Mucosa of descending colon (tissue), 3 donors: ENCODE data around the gene PYGO1. TPM values are rescaled to one million over a fixed set of nuclear protein-coding genes. Genes with fewer than 3 reads are reported as not detected.

Experiments used
- ATAC-seq: fragments of 200-7000 bp; cut with Tn5 transposase; one replicate; pipeline ENCODE4 v1.9.1; 2020; ENCODE audit warnings: mild to moderate bottlenecking, moderate library complexity
- DNase-seq, 3 donors: peaks; one replicate each; pipeline ENCODE4 v3.0.0-alpha.2; 2020
- H3K36me3 ChIP-seq: fragments of 200-600 bp; one replicate; pipeline ENCODE4 v1.8.0; 2021; ENCODE audit warnings: low read depth, mild to moderate bottlenecking
- H3K4me1 ChIP-seq: fragments of 200-600 bp; one replicate; pipeline ENCODE4 v1.8.0; 2021; ENCODE audit warnings: low read depth, mild to moderate bottlenecking
- H3K4me3 ChIP-seq: fragments of 200-600 bp; one replicate; pipeline ENCODE4 v1.8.0; 2021; ENCODE audit warnings: mild to moderate bottlenecking
- H3K9me3 ChIP-seq: fragments of 200-600 bp; one replicate; pipeline ENCODE4 v1.8.0; 2021; ENCODE audit warnings: mild to moderate bottlenecking
- intact Hi-C, 2 donors: fragments of 100-400 bp; cut with DNase I in 1 of 2; cut with micrococcal nuclease in 1 of 2; formaldehyde crosslinking; loops; one replicate each; pipeline versions ENCODE4 v1.11.0 to v1.11.1; 2022; cut with DNase I, micrococcal nuclease
- total RNA-seq, 3 donors: library from RNA; stranded (reverse); fragmentation: NEBNext Ultra II Directional in 2 of 3; extraction: Animal tissue kit (Norgen Biotek cat#: 25700) in 2 of 3; gene quantifications; one replicate each; pipeline versions ENCODE4 v1.2.1 to v1.2.4, GENCODE V29; 2021 to 2023
- TF ChIP-seq, protein P1 (sequence below): fragments of 200-600 bp; IDR thresholded peaks from one replicate; pipeline ENCODE4 v1.8.0; 2022; ENCODE audit warnings: antibody characterized with exemption, mild to moderate bottlenecking
- donor health status: DM: no; HTN: no; CAD: no; lungs with moderate emphysema.
- donor health status: DM: no; HTN: no; CAD: no.
- donor health status: DM: no; HTN: yes; CAD: no.

Gene PYGO1
- total RNA-seq, 3 donors from 2014 or later = 1.0 to 21.3 (median 1.6) TPM

DNA sequence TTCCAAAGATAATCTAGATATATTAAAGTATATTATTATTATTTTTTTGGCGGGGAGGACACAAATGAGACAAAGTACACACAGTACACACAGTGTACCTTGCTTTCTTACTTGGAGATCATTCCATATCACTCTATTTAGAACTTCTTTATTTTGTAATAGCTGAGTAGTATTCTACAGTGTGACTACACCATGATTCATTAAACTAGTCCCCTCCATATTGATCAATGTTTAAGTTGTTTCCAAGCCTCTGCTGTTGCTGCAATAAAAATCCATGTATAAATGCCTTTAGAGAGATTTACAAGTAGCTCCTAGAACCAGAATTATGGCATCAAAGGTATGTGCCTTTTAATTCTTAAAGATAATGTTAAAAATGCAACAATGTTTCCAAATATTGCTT lies 38.8 kb downstream of the PYGO1 start:
- DNase-seq (no peak), ATAC-seq (no peak)
- intact Hi-C loops = no loop called here
- no peaks in the 10 kb centered on the region for H3K4me1 ChIP-seq
- no peaks in the 10 kb centered on the region for H3K9me3 ChIP-seq
- no peak overlapping the region for H3K4me3 ChIP-seq
- no peaks in the 10 kb centered on the region for H3K36me3 ChIP-seq
- TF ChIP-seq, protein P1, sequence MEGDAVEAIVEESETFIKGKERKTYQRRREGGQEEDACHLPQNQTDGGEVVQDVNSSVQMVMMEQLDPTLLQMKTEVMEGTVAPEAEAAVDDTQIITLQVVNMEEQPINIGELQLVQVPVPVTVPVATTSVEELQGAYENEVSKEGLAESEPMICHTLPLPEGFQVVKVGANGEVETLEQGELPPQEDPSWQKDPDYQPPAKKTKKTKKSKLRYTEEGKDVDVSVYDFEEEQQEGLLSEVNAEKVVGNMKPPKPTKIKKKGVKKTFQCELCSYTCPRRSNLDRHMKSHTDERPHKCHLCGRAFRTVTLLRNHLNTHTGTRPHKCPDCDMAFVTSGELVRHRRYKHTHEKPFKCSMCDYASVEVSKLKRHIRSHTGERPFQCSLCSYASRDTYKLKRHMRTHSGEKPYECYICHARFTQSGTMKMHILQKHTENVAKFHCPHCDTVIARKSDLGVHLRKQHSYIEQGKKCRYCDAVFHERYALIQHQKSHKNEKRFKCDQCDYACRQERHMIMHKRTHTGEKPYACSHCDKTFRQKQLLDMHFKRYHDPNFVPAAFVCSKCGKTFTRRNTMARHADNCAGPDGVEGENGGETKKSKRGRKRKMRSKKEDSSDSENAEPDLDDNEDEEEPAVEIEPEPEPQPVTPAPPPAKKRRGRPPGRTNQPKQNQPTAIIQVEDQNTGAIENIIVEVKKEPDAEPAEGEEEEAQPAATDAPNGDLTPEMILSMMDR = no peak

DNA sequence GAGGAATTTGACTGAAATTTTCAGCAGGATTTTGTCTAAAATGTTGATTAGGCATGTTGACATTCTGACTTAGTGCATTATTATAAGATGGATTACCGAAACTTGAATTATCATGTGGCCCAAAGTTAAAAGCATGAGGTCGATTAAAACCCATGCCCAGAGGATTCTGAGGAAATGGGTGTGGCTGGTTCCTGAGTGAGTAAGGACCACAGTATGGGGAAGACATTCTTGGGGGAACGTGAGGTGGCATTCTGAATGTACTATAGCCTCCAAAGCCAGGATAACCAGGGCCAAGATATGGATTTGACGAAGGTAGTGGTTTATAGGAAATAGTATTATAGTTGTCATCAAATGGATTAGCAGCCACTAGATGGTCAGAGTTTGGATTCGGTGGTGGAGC lies 41.4 kb downstream of the PYGO1 start:
- no peak for DNase-seq
- Histone ChIP-seq H3K9me3 (no peaks in the 10 kb centered on the region), H3K36me3 (no peaks in the 10 kb centered on the region), H3K4me1 (no peaks in the 10 kb centered on the region), H3K4me3 (no peak overlapping the region)
- TF ChIP-seq, protein P1 = no peak
- intact Hi-C loops = no loop called here
- ATAC-seq = no peak

DNA sequence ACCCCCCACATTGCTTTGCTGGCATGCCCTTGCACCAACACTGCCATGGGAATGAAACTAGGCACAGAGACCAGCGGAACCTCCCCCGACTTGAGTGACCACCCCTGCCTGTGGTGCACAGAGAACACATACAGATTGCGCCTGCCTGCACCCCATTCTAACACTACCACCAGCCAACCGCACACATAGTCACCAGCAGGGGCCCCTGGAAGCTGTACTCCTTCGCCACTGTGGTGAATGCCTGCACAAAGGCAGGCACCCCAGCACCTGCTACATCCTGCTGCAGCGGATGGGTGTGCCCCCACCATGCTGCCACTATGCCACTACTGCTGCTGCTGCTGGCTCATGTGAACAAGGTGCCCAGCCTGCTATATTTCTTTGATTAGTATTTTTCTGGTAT lies 52.7 kb downstream of the PYGO1 start:
- no peaks in the 10 kb centered on the region for H3K9me3 ChIP-seq
- ATAC-seq = no peak

DNA sequence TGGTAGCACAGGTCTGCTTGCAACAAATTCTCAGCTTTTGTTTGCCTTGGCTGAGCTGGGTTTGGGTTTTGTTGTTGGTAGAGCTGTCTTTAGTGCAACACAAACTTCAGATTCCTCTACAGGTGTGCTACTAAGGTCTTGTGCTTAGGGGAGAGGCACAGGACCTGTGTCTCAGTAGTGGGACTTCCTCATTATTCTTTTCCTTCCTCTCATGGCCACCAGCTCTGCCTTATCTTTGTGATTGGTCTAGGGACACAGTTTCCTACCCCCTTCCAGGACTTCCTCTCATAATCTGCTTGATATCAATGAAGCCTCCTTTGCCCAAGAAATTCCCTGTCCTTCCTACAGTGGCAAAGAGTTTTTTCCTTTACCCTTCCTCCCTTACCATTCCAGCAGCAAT lies 55.2 kb downstream of the PYGO1 start:
- Histone ChIP-seq H3K36me3 (no peaks in the 10 kb centered on the region), H3K9me3 (no peaks in the 10 kb centered on the region), H3K4me1 (no peaks in the 10 kb centered on the region), H3K4me3 (no peak overlapping the region)
- DNase-seq (no peak), ATAC-seq (no peak)
- TF ChIP-seq, protein P1 = no peak
- intact Hi-C loops = no loop called here

More for the DNA sequence above, 52.7 kb downstream of the PYGO1 start:
- intact Hi-C loops = no loop called here
- Histone ChIP-seq H3K4me3 (no peak overlapping the region), H3K36me3 (no peaks in the 10 kb centered on the region), H3K4me1 (no peaks in the 10 kb centered on the region)
- TF ChIP-seq, protein P1 = no peak
- no peak for DNase-seq

DNA sequence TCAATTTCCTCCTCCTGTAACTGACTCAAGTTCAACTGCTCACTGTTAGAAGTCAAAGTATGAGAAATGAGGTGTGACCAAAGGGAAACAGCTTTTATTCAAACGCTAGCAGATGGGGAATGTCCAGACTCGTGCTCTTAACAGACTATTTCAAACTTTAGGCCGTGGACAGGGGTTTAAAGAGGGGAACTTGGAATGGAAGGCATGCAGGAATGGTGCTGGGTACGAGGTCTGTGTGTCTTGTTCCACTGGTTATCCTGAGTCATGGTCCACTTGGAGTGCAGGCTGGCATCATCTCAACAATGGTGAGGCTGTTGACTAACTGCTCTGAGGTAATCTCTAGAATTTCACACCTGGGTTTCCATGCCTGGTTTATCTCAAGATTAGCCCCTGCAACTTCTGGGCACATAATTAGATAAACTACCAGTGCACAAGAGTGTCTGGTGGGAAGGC lies 57.3 kb downstream of the PYGO1 start:
- no peaks in the 10 kb centered on the region for H3K4me1 ChIP-seq
- no peak overlapping the region for H3K4me3 ChIP-seq
- intact Hi-C loops = no loop called here
- DNase-seq (no peak), ATAC-seq (no peak)
- no peaks in the 10 kb centered on the region for H3K9me3 ChIP-seq
- H3K36me3 ChIP-seq = no peaks in the 10 kb centered on the region
- TF ChIP-seq, protein P1 = no peak

DNA sequence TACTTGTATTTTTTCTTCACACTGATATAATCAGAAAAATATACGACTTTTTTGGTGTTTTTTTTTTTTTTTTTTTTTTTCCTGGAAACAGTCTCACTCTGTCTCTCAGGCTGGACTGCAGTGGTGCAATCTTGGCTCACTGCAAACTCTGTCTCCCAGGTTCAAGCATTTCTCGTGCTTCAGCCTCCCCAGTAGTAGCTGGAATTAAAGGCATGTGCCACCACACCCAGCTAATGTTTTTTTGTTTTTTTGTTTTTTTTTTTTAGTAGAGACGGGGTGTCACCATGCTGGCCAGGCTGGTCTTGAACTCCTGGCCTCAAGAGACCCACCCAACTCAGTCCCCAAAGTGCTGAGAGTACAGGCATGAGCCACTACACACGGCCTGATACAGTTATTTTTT lies 59.3 kb downstream of the PYGO1 start:
- H3K36me3 ChIP-seq = no peaks in the 10 kb centered on the region
- H3K9me3 ChIP-seq = no peaks in the 10 kb centered on the region
- TF ChIP-seq, protein P1 = no peak
- intact Hi-C loops = loop anchor here in 1 of 2 donors (5.0 kb wide), 1 partner anchor 113 kb away; no protein-coding TSS in a partner anchor
- H3K4me3 ChIP-seq = no peak overlapping the region
- no peak for DNase-seq
- no peaks in the 10 kb centered on the region for H3K4me1 ChIP-seq
- no peak for ATAC-seq
